GM19099 (cell line): Measurements from ENCODE around the gene PTPRN2.

Experiments used
- POLR2A ChIP-seq: IDR thresholded peaks from 3 replicates; pipeline ENCODE4 v1.6.1; 2011; ENCODE audit warnings: low read depth; ENCODE audit not compliant: insufficient read length; ENCODE audit errors: extremely low read depth

PTPRN2 gene

GRCh38 chr7:158106272-158106671 is 481.4 kb downstream of the PTPRN2 start:
- TF ChIP-seq POLR2A = no peak

DNA sequence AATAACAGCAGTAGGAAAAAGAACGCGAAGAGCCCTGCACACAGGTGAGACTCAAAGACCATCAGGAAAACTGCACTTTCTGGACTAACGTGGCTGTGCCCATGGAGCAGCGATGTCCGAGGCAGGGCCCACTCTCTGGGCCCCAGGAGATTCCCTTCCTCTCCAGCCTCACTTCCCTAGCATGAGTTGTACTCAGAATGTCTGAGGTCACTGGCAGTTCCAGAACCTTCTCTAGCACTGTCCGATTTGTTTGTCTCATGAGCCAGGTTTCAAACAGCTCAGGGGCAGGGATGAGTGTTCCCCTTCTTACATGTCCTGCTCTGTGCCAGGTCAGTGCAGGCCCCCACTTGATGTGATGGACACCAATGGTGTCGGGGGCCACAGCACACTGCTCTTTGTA is 484.2 kb downstream of the PTPRN2 start:
- TF ChIP-seq POLR2A = no peak

- no peak for TF ChIP-seq POLR2A
These were observed 484.7 kb downstream of the PTPRN2 start for GRCh38 chr7:158102897-158103296.

DNA sequence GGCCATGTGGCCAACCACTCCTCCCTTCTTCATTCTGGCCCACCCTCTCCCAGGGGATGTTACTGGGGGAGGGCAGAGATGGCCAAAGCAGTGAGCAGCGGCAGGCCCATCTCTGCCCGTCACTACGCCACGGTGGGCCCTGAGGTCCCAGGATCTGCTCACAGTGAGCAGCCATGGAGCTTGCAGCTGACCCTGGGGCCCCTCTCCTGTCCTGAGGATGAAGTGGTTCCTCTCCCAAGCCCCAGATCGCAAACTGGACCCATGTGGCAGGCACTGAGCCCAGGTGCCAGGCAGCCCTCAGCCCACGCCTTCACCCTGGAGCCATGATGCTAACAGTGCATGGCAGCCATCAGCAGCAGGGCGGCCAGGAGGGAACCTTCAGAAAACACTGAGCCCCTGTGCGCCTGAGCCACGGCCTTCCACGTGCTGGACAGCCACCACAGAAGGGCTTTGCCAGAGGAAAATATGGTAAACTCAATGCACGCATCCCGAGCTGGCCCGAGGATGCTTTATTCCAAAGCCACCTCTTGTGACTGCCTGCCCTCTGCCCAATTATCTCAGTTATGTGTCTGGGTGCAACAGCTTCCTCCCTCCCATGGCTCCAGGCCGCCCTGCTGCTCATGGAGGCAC is 485.7 kb downstream of the PTPRN2 start:
- no peak for TF ChIP-seq POLR2A

DNA sequence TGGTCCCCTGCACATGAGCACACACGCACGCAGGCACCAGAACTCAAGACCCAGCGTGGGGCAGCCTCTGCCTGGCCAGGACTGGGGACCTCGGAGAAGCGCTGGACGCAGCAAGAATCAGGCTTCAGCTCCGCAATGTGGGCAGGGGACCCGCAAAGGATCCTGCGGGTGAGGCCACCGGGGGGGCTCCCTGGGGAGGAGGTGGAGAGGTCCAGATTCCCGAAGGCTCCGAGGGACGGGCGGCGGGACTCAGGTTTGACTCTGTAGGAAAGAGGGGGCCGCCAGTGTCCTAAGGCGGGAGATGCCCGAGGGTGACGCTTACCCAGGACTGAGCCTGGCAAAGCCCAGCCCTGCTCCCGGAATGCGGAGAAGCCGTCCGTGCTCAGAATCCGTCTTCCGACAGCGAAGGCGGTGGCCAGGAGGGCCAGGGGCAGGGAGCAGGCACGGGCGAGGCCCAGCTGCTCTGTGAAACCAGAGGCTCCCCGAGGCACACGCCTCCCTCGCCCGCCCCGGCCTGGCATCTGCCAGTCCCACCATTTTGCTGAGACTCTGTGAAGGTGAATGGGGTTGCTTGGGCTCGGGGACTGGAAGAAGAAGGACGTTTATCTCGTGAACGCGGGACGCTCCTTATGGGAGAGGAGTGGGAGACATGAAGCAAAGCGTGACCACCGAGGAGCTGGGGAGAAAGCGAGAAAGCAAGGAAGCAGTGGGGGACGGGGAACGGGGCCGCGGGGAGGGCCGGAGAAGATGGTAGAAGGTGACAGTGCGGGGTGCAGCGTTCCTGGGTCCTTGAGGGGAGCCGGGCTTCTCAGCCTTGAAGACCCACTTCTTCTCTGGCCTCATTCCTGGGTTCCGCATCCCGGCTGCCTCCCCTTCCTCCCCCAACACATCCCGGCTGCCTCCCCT is 489.2 kb downstream of the PTPRN2 start:
- TF ChIP-seq POLR2A = no peak

DNA sequence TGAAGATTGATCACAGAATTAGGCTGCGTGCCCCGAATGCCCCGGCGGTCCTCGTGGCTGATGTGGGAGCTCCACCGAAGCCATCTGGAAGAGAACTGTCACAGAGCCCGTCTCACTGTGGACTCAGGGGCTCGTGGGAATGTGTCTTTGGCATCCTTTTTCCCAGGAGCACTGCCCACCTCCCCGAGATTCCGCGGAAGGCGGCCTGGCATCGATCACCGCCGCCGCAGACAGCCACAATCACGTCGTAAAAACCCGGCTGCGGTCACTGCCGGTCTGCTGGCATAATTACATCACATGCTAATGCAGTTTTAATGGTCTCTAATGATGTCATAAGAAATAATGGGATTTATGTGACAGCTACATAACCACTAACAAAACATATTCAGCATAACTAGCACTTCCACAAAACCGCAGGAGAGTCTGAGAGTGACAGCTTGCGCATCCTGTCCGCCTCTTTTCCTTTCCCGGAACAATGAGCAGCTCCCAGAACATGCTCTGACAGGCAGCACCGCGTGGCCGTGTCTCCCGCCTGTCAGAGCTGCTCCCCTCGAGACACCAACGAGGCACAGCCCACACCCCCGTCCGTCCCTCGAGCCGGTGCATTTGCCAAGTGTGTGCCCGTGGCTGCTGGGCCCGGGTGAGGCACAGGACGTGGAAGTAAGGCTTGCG is 490.0 kb downstream of the PTPRN2 start:
- no peak for TF ChIP-seq POLR2A

GRCh38 chr7:158097106-158097452 is 490.5 kb downstream of the PTPRN2 start:
- no peak for TF ChIP-seq POLR2A

- no peak for TF ChIP-seq POLR2A
These were observed 491.0 kb downstream of the PTPRN2 start for GRCh38 chr7:158096582-158096981.

DNA sequence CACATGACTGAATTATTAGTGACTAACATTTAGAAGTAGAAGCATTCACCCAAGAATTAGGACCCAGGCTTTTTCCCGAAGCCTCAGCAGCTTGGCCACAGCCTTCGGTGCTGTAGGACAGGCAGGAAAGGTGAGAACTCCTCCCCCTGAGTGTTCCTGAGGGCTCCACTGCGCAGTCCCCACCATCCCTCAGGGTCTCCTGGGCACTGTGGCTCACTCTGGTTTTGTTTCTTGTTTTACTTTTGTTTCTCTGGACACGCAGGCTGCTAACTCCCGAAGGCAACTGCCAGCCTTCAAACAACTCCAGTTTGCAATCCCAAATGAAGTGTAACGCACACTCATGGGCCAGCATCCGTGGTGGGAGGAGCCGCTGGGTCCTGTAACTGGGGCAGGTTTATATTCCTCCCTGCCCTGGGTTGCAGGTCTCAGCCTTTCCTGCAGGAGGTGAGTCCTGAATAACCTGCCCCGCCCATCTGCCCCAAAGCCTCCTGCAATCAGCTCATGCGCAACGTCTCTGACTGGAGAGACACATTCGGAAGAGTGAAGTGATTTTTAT is 492.9 kb downstream of the PTPRN2 start:
- no peak for TF ChIP-seq POLR2A

GRCh38 chr7:158094046-158094445 is 493.6 kb downstream of the PTPRN2 start:
- no peak for TF ChIP-seq POLR2A

GRCh38 chr7:158093156-158093796 is 494.3 kb downstream of the PTPRN2 start:
- no peak for TF ChIP-seq POLR2A

DNA sequence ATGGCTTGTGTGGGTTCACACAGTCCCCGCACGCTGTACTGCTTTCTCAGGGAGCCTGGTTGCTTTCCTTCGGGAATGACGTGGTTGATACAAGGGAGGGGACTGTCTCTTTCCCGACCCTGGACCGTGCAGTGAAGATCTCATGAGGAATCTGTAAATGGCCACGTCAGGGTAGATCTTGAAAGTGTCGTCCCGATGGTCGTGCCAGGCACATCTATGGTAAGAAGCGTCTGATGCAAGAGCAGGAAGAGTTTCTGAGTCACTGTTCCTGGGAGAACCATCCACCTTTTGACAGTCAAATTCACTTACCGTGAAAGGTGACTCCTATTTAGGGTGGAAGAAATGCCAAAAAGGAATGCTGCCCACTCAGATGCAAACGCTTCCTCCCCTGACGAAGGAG is 500.4 kb downstream of the PTPRN2 start:
- TF ChIP-seq POLR2A = no peak

DNA sequence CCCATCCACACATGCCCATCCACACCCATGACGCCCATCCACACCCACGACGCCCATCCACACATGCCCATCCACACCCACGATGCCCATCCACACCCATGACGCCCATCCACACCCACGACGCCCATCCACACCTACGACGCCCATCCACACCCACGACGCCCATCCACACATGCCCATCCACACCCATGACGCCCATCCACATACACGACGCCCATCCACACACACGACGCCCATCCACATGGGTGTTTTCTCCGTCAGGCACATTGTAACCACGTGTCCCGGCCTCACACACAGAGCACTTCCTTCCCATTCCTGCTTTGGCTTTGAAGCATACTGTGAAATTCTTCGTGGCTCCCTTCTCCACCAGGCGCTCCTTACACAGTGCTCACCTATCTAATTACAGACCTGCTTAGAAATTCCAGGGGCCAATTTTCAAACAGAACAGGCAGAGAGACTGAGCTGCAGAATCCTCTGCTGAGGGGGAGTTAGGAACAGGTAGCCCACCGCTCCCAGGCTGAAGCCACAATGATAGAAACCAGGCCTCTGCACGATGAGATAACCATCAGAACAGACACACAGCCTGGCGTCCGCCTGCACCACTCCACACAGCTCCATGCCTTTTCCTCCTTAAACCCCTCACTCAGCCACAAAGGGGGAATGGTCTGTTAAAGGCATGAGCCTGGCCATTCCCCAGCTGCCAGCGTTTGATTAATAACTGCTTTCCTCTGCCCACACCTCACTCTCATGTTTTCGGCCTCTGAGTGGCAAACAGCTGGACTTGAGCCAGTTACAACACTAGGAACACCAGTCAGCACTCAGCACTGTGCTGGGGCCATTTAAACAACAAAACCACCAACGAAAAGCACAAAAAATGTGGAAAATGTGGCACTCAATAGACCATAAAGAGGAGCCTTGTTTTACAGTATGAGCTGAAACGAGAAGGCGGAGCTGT is 501.6 kb downstream of the PTPRN2 start:
- no peak for TF ChIP-seq POLR2A

GRCh38 chr7:158084555-158084954 is 503.1 kb downstream of the PTPRN2 start:
- no peak for TF ChIP-seq POLR2A
